Measurements from ENCODE around the gene KCND3.
A peak's percentile ranks its signal among the peaks of the same experiment; 100 is the strongest.

The KCND3 gene

GRCh38 chr1:111988377-111988742, 1.1 kb downstream of the KCND3 start:
- DNase-seq, result no peak

GRCh38 chr1:111987502-111987901, 2.0 kb downstream of the KCND3 start:
- no peak for DNase-seq

- peak; percentile 28 for DNase-seq
Observed at GRCh38 chr1:111983500-111983899, 6.0 kb downstream of the KCND3 start.

- DNase-seq, result no peak
Observed at GRCh38 chr1:111982428-111982827, 7.0 kb downstream of the KCND3 start.

GRCh38 chr1:111981871-111982270, 7.6 kb downstream of the KCND3 start:
- no peak for DNase-seq

- DNase-seq, result no peak
Observed at GRCh38 chr1:111981090-111981489, 8.4 kb downstream of the KCND3 start.

GRCh38 chr1:111980686-111981085, 8.8 kb downstream of the KCND3 start:
- DNase-seq, result no peak

GRCh38 chr1:111978695-111979094, 10.8 kb downstream of the KCND3 start:
- no peak for DNase-seq

- DNase-seq, result no peak
Observed at GRCh38 chr1:111977378-111977777, 12.1 kb downstream of the KCND3 start.

- DNase-seq, result no peak
Observed at GRCh38 chr1:111976842-111977241, 12.6 kb downstream of the KCND3 start.

GRCh38 chr1:111976332-111976731, 13.1 kb downstream of the KCND3 start:
- DNase-seq, result no peak

- no peak for DNase-seq
Observed at GRCh38 chr1:111973150-111973790, 16.2 kb downstream of the KCND3 start.

- DNase-seq, result no peak
Observed at GRCh38 chr1:111971396-111971795, 18.1 kb downstream of the KCND3 start.

- DNase-seq, result no peak
Observed at GRCh38 chr1:111968511-111968910, 21.0 kb downstream of the KCND3 start.

GRCh38 chr1:111967886-111968285, 21.6 kb downstream of the KCND3 start:
- DNase-seq, result no peak

GRCh38 chr1:111967067-111967690, 22.3 kb downstream of the KCND3 start:
- DNase-seq, result no peak

GRCh38 chr1:111965781-111966443, 23.6 kb downstream of the KCND3 start:
- no peak for DNase-seq

- no peak for DNase-seq
Observed at GRCh38 chr1:111963985-111964738, 25.3 kb downstream of the KCND3 start.

- no peak for DNase-seq
Observed at GRCh38 chr1:111961773-111962565, 27.5 kb downstream of the KCND3 start.

GRCh38 chr1:111961016-111961415, 28.5 kb downstream of the KCND3 start:
- peak; percentile 17 for DNase-seq

- DNase-seq, result no peak
Observed at GRCh38 chr1:111959436-111959835, 30.0 kb downstream of the KCND3 start.

GRCh38 chr1:111958851-111959250, 30.6 kb downstream of the KCND3 start:
- DNase-seq, result no peak

- DNase-seq, result no peak
Observed at GRCh38 chr1:111958075-111958474, 31.4 kb downstream of the KCND3 start.
